Smooth muscle cell (in vitro differentiated cells): Measurements from ENCODE around the gene TNFRSF25. TPM values are rescaled to one million over a fixed set of nuclear protein-coding genes. Genes with fewer than 3 reads are reported as not detected.

Experiments
- DNase-seq: peaks from one replicate; lab custom pipeline; 2025; ENCODE audit not compliant: unreplicated experiment; lab: John Stamatoyannopoulos, UW
- H2AFZ ChIP-seq: fragments of 200-600 bp; sonication (generic); 2 replicates; pipeline ENCODE4 v1.6.0; 2016; ENCODE audit warnings: antibody characterized with exemption, low read depth, mild to moderate bottlenecking
- H3F3A ChIP-seq: fragments of 200-600 bp; sonication (generic); 2 replicates; pipeline ENCODE4 v1.6.0; 2017; ENCODE audit warnings: antibody characterized with exemption, low read depth
- H3K27ac ChIP-seq: fragments of 200-600 bp; sonication (generic); 2 replicates; pipeline ENCODE4 v1.5.1; 2016; ENCODE audit warnings: low read depth, mild to moderate bottlenecking
- H3K27me3 ChIP-seq: fragments of 200-600 bp; sonication (generic); 2 replicates; pipeline ENCODE4 v1.6.1; 2016; ENCODE audit warnings: low read depth, mild to moderate bottlenecking
- H3K36me3 ChIP-seq: fragments of 200-600 bp; sonication (generic); 2 replicates; pipeline ENCODE4 v1.5.1; 2016; ENCODE audit warnings: low read depth
- H3K4me1 ChIP-seq: fragments of 200-600 bp; sonication (generic); 2 replicates; pipeline ENCODE4 v1.5.1; 2016; ENCODE audit warnings: low read depth
- H3K4me2 ChIP-seq: fragments of 200-600 bp; sonication (generic); 2 replicates; pipeline ENCODE4 v1.6.0; 2016; ENCODE audit warnings: mild to moderate bottlenecking
- H3K4me3 ChIP-seq: fragments of 200-600 bp; sonication (generic); 2 replicates; pipeline ENCODE4 v1.5.1; 2016; ENCODE audit warnings: mild to moderate bottlenecking
- H3K79me2 ChIP-seq: fragments of 200-600 bp; sonication (generic); 2 replicates; pipeline ENCODE4 v1.6.0; 2016; ENCODE audit warnings: low read depth, mild to moderate bottlenecking
- H3K9ac ChIP-seq: fragments of 200-600 bp; sonication (generic); 2 replicates; pipeline ENCODE4 v1.6.0; 2016; ENCODE audit warnings: low read depth
- H3K9me3 ChIP-seq: fragments of 200-600 bp; sonication (generic); replicated peaks from 2 replicates; pipeline ENCODE4 v1.5.1; 2016; ENCODE audit warnings: low read depth
- H4K20me1 ChIP-seq: fragments of 200-600 bp; sonication (generic); 2 replicates; pipeline ENCODE4 v1.6.0; 2016; ENCODE audit warnings: low read depth
- CTCF ChIP-seq: fragments of 200-600 bp; sonication (generic); IDR thresholded peaks from 2 replicates; pipeline ENCODE4 v1.5.1; 2017; ENCODE audit warnings: borderline replicate concordance, mild to moderate bottlenecking, antibody characterized with exemption; ENCODE audit not compliant: insufficient read depth, poor library complexity, severe bottlenecking
- WGBS: methylation state at CpG from one replicate; pipeline ENCODE4 v1.1.7; 2016; ENCODE audit warnings: low lambda C conversion rate; 5-methylcytosine and 5-hydroxymethylcytosine counted together
- polyA plus RNA-seq: library from polyadenylated mRNA; unstranded; fragments of >200 nt; fragmentation: Nextera tagmentation; extraction: Ambion mirVana; gene quantifications from 2 replicates; pipeline ENCODE4 v1.2.1, GENCODE V29; 2016
- total RNA-seq: library from RNA; depleted of rRNA; stranded (reverse); fragments of >200 nt; gene quantifications from 2 replicates; pipeline ENCODE4 v1.2.3, GENCODE V29; 2014

TNFRSF25 gene, protein sequence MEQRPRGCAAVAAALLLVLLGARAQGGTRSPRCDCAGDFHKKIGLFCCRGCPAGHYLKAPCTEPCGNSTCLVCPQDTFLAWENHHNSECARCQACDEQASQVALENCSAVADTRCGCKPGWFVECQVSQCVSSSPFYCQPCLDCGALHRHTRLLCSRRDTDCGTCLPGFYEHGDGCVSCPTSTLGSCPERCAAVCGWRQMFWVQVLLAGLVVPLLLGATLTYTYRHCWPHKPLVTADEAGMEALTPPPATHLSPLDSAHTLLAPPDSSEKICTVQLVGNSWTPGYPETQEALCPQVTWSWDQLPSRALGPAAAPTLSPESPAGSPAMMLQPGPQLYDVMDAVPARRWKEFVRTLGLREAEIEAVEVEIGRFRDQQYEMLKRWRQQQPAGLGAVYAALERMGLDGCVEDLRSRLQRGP
- 9.6 and 19.8 TPM in 2 replicates for total RNA-seq
- polyA plus RNA-seq: 10.1 and 17.7 TPM in 2 replicates

DNA sequence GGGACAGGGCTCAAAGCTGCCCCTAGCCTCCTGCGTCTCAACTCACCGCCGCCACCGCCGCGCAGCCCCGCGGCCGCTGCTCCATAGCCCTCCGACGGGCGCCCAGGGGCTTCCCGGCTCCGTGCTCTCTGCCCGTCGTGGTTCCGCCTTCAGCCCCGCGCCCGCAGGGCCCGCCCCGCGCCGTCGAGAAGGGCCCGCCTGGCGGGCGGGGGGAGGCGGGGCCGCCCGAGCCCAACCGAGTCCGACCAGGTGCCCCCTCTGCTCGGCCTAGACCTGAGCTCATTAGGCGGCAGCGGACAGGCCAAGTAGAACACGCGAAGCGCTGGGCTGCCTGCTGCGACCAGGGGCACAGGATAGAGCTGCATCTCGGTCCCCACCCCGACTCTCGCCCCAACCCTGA lies at the start of gene TNFRSF25:
TNFRSF25 (minus strand) TSS at position 151 of the 400 bp plus-strand sequence; CDS start at position 85, 66 bp downstream.
- no peak for DNase-seq
- no peak for TF ChIP-seq CTCF
- no peaks in the 10 kb centered on the region for H3K9me3 ChIP-seq

DNA sequence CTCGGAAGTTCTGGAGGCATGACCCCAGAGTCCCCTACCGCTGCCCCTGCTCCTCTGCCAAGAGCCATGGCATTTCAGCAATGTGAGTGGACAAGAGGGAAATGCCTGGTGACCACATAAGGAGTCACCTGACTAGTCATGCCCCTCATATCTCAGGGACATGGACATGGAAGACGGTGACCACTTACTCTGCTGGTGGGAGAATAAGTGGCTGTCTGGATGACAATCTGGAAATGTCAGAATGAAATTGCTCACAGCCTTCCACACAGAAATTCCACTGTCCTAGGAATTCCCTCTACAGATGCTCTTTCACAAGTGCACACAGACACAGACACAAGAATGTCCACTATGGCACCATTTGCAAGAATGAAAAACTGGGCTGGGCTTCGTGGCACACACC lies 49.8 kb upstream of the TNFRSF25 start:
- Histone ChIP-seq H3K4me2 (no peak overlapping the region), H3K4me1 (peaks cover 13% of the 10 kb centered on the region), H3K79me2 (no peaks in the 10 kb centered on the region), H3K9ac (no peak overlapping the region), H3K9me3 (no peaks in the 10 kb centered on the region), H3F3A (peaks cover 3% of the 10 kb centered on the region), H4K20me1 (no peaks in the 10 kb centered on the region), H3K27ac (no peak overlapping the region), H3K27me3 (no peaks in the 10 kb centered on the region), H3K4me3 (no peak overlapping the region), H3K36me3 (no peaks in the 10 kb centered on the region), H2AFZ (no peak overlapping the region)
- 66% methylated on average over 4 of the region's 4 CpGs for WGBS
- TF ChIP-seq CTCF: no peak
- DNase-seq: no peak

More for the DNA sequence above, at the start of gene TNFRSF25:
- no peaks in the 10 kb centered on the region for H3F3A ChIP-seq
- no peak within 1 kb of the TSS for H3K27ac ChIP-seq
- no peaks in the 10 kb centered on the region for H3K36me3 ChIP-seq
- H3K79me2 ChIP-seq: no peaks in the 10 kb centered on the region
- no peak within 1 kb of the TSS for H3K9ac ChIP-seq
- H3K27me3 ChIP-seq: no peaks in the 10 kb centered on the region
- H3K4me2 ChIP-seq: no peak within 1 kb of the TSS
- H4K20me1 ChIP-seq: peaks cover 24% of the 10 kb centered on the region
- WGBS: 25% methylated on average over 31 of the region's 43 CpGs
- no peaks in the 10 kb centered on the region for H3K4me1 ChIP-seq
- no peak within 1 kb of the TSS for H2AFZ ChIP-seq
- H3K4me3 ChIP-seq: no peak within 1 kb of the TSS

GRCh38 chr1:6513320-6513801 lies 47.4 kb upstream of the TNFRSF25 start:
- no peaks in the 10 kb centered on the region for H4K20me1 ChIP-seq
- no peaks in the 10 kb centered on the region for H3K79me2 ChIP-seq
- H3K4me3 ChIP-seq: no peak overlapping the region
- H3F3A ChIP-seq: peaks cover 3% of the 10 kb centered on the region
- no peak for TF ChIP-seq CTCF
- no peak overlapping the region for H3K4me2 ChIP-seq
- peak overlapping the region; percentile 15 for H3K27ac ChIP-seq
- no peaks in the 10 kb centered on the region for H3K36me3 ChIP-seq
- H3K9me3 ChIP-seq: no peaks in the 10 kb centered on the region
- DNase-seq: no peak
- no peak overlapping the region for H3K9ac ChIP-seq
- WGBS: 61% methylated on average over 9 of the region's 9 CpGs
- H2AFZ ChIP-seq: no peak overlapping the region
- no peaks in the 10 kb centered on the region for H3K27me3 ChIP-seq
- H3K4me1 ChIP-seq: no peaks in the 10 kb centered on the region
